Adipocyte (in vitro differentiated cells): Measurements from ENCODE around the gene TCHH.

Source experiments
- DNase-seq: peaks from one replicate; pipeline ENCODE4 v3.0.0-alpha.2; 2015; ENCODE audit warnings: low read depth
- H3K27me3 ChIP-seq: replicated peaks from 2 replicates; pipeline ENCODE4 v1.7.0; 2013; ENCODE audit warnings: mild to moderate bottlenecking, low read length, moderate library complexity; ENCODE audit not compliant: control insufficient read depth, insufficient read depth
- H3K36me3 ChIP-seq: 2 replicates; pipeline ENCODE4 v1.7.0; 2013; ENCODE audit warnings: low read length, mild to moderate bottlenecking, moderate library complexity; ENCODE audit not compliant: control insufficient read depth, insufficient read depth, severe bottlenecking
- H3K4me1 ChIP-seq: 2 replicates; pipeline ENCODE4 v1.7.0; 2013; ENCODE audit warnings: mild to moderate bottlenecking, low read length, moderate library complexity; ENCODE audit not compliant: control insufficient read depth, insufficient read depth
- H3K4me3 ChIP-seq: 2 replicates; pipeline ENCODE4 v1.7.0; 2013; ENCODE audit warnings: mild to moderate bottlenecking, low read length, moderate library complexity
- H3K9ac ChIP-seq: 2 replicates; pipeline ENCODE4 v1.7.0; 2013; ENCODE audit warnings: mild to moderate bottlenecking, low read length, moderate library complexity
- H3K9me3 ChIP-seq: 2 replicates; pipeline ENCODE4 v1.7.0; 2013; ENCODE audit warnings: mild to moderate bottlenecking, low read length, moderate library complexity; ENCODE audit not compliant: control insufficient read depth

Gene TCHH

GRCh38 chr1:152111515-152111968 is 3.7 kb downstream of the TCHH start:
- Histone ChIP-seq H3K36me3 (no peaks in the 10 kb centered on the region), H3K4me3 (peak overlapping the region; percentile 73), H3K27me3 (peaks cover 81% of the 10 kb centered on the region), H3K9me3 (peaks cover 14% of the 10 kb centered on the region), H3K9ac (no peak overlapping the region), H3K4me1 (peaks cover 38% of the 10 kb centered on the region)
- peak; percentile 42 for DNase-seq

- Histone ChIP-seq H3K27me3 (peaks cover 81% of the 10 kb centered on the region), H3K4me3 (peak overlapping the region; percentile 73)
- DNase-seq: peak; percentile 58
These were observed 4.3 kb downstream of the TCHH start for GRCh38 chr1:152110860-152111514.

GRCh38 chr1:152110365-152110859 is 4.8 kb downstream of the TCHH start:
- Histone ChIP-seq H3K4me3 (peak overlapping the region; percentile 73), H3K9ac (no peak overlapping the region), H3K36me3 (no peaks in the 10 kb centered on the region), H3K4me1 (peaks cover 38% of the 10 kb centered on the region), H3K9me3 (peaks cover 14% of the 10 kb centered on the region), H3K27me3 (peaks cover 82% of the 10 kb centered on the region)
- peak; percentile 64 for DNase-seq

More at GRCh38 chr1:152110860-152111514, 4.3 kb downstream of the TCHH start:
- Histone ChIP-seq H3K9ac (no peak overlapping the region), H3K36me3 (no peaks in the 10 kb centered on the region), H3K4me1 (peaks cover 38% of the 10 kb centered on the region), H3K9me3 (peaks cover 14% of the 10 kb centered on the region)

- H3K36me3 ChIP-seq: no peaks in the 10 kb centered on the region
- H3K9me3 ChIP-seq: peaks cover 14% of the 10 kb centered on the region
- H3K4me3 ChIP-seq: peak overlapping the region; percentile 73
- H3K27me3 ChIP-seq: peaks cover 81% of the 10 kb centered on the region
- peaks cover 38% of the 10 kb centered on the region for H3K4me1 ChIP-seq
- DNase-seq: no peak
- no peak overlapping the region for H3K9ac ChIP-seq
These were observed 5.3 kb downstream of the TCHH start for GRCh38 chr1:152109998-152110294.

- Histone ChIP-seq H3K9ac (no peak overlapping the region), H3K27me3 (peaks cover 81% of the 10 kb centered on the region), H3K4me3 (peak overlapping the region; percentile 73), H3K4me1 (peaks cover 38% of the 10 kb centered on the region), H3K36me3 (no peaks in the 10 kb centered on the region), H3K9me3 (peaks cover 14% of the 10 kb centered on the region)
- peak; percentile 26 for DNase-seq
These were observed 5.8 kb downstream of the TCHH start for GRCh38 chr1:152109231-152109997.

GRCh38 chr1:152108882-152109222 is 6.4 kb downstream of the TCHH start:
- Histone ChIP-seq H3K4me3 (peak overlapping the region; percentile 73), H3K9me3 (peaks cover 14% of the 10 kb centered on the region), H3K9ac (no peak overlapping the region), H3K27me3 (peaks cover 79% of the 10 kb centered on the region), H3K36me3 (no peaks in the 10 kb centered on the region), H3K4me1 (peaks cover 38% of the 10 kb centered on the region)
- DNase-seq: peak; percentile 3

- H3K9me3 ChIP-seq: peaks cover 14% of the 10 kb centered on the region
- peaks cover 77% of the 10 kb centered on the region for H3K27me3 ChIP-seq
- peak overlapping the region; percentile 73 for H3K4me3 ChIP-seq
- H3K36me3 ChIP-seq: no peaks in the 10 kb centered on the region
- no peak overlapping the region for H3K9ac ChIP-seq
- H3K4me1 ChIP-seq: peaks cover 38% of the 10 kb centered on the region
- peak; percentile 4 for DNase-seq
These were observed 7.0 kb downstream of the TCHH start for GRCh38 chr1:152107984-152108881.

GRCh38 chr1:152107031-152107983 is 7.9 kb downstream of the TCHH start:
- peaks cover 34% of the 10 kb centered on the region for H3K4me1 ChIP-seq
- H3K4me3 ChIP-seq: peak overlapping the region; percentile 73
- H3K36me3 ChIP-seq: no peaks in the 10 kb centered on the region
- H3K9me3 ChIP-seq: peaks cover 14% of the 10 kb centered on the region
- H3K9ac ChIP-seq: no peak overlapping the region
- DNase-seq: no peak
- peaks cover 77% of the 10 kb centered on the region for H3K27me3 ChIP-seq

- peaks cover 14% of the 10 kb centered on the region for H3K9me3 ChIP-seq
- no peak overlapping the region for H3K4me3 ChIP-seq
- no peaks in the 10 kb centered on the region for H3K36me3 ChIP-seq
- no peak for DNase-seq
- H3K9ac ChIP-seq: no peak overlapping the region
- peaks cover 13% of the 10 kb centered on the region for H3K4me1 ChIP-seq
- H3K27me3 ChIP-seq: peaks cover 83% of the 10 kb centered on the region
These were observed 10.4 kb downstream of the TCHH start for GRCh38 chr1:152104854-152105253.

- no peak for DNase-seq
- Histone ChIP-seq H3K4me3 (no peak overlapping the region), H3K4me1 (no peaks in the 10 kb centered on the region), H3K9me3 (peaks cover 24% of the 10 kb centered on the region), H3K27me3 (peaks cover 14% of the 10 kb centered on the region), H3K9ac (no peak overlapping the region), H3K36me3 (no peaks in the 10 kb centered on the region)
These were observed 18.3 kb downstream of the TCHH start for GRCh38 chr1:152096931-152097330.
